Effector memory CD8-positive, alpha-beta T cell (primary cell): Measurements from ENCODE around the gene BDH1.

Experiments used
- ATAC-seq: fragments of 150-1000 bp; cut with Tn5 transposase; replicated peaks from 2 replicates; pipeline ENCODE4 v1.10.0; 2021; ENCODE audit warnings: mild to moderate bottlenecking, moderate library complexity
- DNase-seq, 3 experiments: peaks; one replicate each; pipeline ENCODE4 v3.0.0; 2021
- H3K27ac Mint-ChIP-seq, 2 donors: one replicate each; pipeline ENCODE4 v1.8.0; 2022; ENCODE audit warnings: mild to moderate bottlenecking in 2 of 2, mixed read lengths in 2 of 2, moderate library complexity in 2 of 2
- H3K27me3 Mint-ChIP-seq, 2 donors: one replicate each; pipeline ENCODE4 v1.8.0; 2022; ENCODE audit warnings: mixed read lengths in 2 of 2
- H3K36me3 Mint-ChIP-seq: one replicate; pipeline ENCODE4 v1.8.0; 2022; ENCODE audit warnings: mild to moderate bottlenecking, moderate library complexity, mixed read lengths; ENCODE audit not compliant: insufficient read depth
- H3K4me1 Mint-ChIP-seq, 2 donors: one replicate each; pipeline ENCODE4 v1.8.0; 2022; ENCODE audit warnings: low read depth in 2 of 2, mixed read lengths in 2 of 2
- H3K4me3 Mint-ChIP-seq, 2 donors: one replicate each; pipeline ENCODE4 v1.8.0; 2022; ENCODE audit warnings: mild to moderate bottlenecking in 2 of 2, mixed read lengths in 2 of 2, moderate library complexity in 2 of 2
- H3K9me3 Mint-ChIP-seq, 2 donors: one replicate each; pipeline ENCODE4 v1.8.0; 2022; ENCODE audit warnings: mixed read lengths in 2 of 2

The BDH1 gene

GRCh38 chr3:197508051-197508451, 47.7 kb downstream of the BDH1 start:
- Mint-ChIP-seq H3K27ac (no peak overlapping the region), H3K4me3 (no peak overlapping the region), H3K36me3 (peaks cover 9% of the 10 kb centered on the region), H3K4me1 (peaks cover 3 to 5% of the 10 kb centered on the region in 2 donors), H3K27me3 (no peaks in the 10 kb centered on the region), H3K9me3 (no peaks in the 10 kb centered on the region)
- no peak for DNase-seq
- no peak for ATAC-seq

- no peak for ATAC-seq
- no peaks in the 10 kb centered on the region for H3K9me3 Mint-ChIP-seq
- H3K27me3 Mint-ChIP-seq: no peaks in the 10 kb centered on the region
- no peak overlapping the region for H3K27ac Mint-ChIP-seq
- peaks cover 3 to 5% of the 10 kb centered on the region in 2 donors for H3K4me1 Mint-ChIP-seq
- no peak overlapping the region for H3K4me3 Mint-ChIP-seq
- H3K36me3 Mint-ChIP-seq: peaks cover 9% of the 10 kb centered on the region
- no peak for DNase-seq
These were observed 48.2 kb downstream of the BDH1 start for GRCh38 chr3:197507541-197507940.

GRCh38 chr3:197507081-197507480, 48.7 kb downstream of the BDH1 start:
- DNase-seq: no peak

GRCh38 chr3:197505796-197506548, 49.8 kb downstream of the BDH1 start:
- no peaks in the 10 kb centered on the region for H3K27me3 Mint-ChIP-seq
- H3K9me3 Mint-ChIP-seq: no peaks in the 10 kb centered on the region
- ATAC-seq: no peak
- no peak overlapping the region for H3K27ac Mint-ChIP-seq
- no peak for DNase-seq
- no peak overlapping the region for H3K4me3 Mint-ChIP-seq
- H3K36me3 Mint-ChIP-seq: peaks cover 3% of the 10 kb centered on the region
- peaks cover 3 to 5% of the 10 kb centered on the region in 2 donors for H3K4me1 Mint-ChIP-seq

More at GRCh38 chr3:197507081-197507480, 48.7 kb downstream of the BDH1 start:
- H3K4me3 Mint-ChIP-seq: no peak overlapping the region
- ATAC-seq: no peak
- no peaks in the 10 kb centered on the region for H3K9me3 Mint-ChIP-seq
- H3K27ac Mint-ChIP-seq: peak overlapping the region; percentile 10 to 58
- peaks cover 7% of the 10 kb centered on the region for H3K36me3 Mint-ChIP-seq
- H3K27me3 Mint-ChIP-seq: no peaks in the 10 kb centered on the region
- peaks cover 3 to 5% of the 10 kb centered on the region in 2 donors for H3K4me1 Mint-ChIP-seq

- H3K27ac Mint-ChIP-seq: no peak overlapping the region
- H3K9me3 Mint-ChIP-seq: no peaks in the 10 kb centered on the region
- H3K4me3 Mint-ChIP-seq: no peak overlapping the region
- DNase-seq: no peak
- H3K4me1 Mint-ChIP-seq: no peaks in the 10 kb centered on the region
- ATAC-seq: no peak
- no peaks in the 10 kb centered on the region for H3K27me3 Mint-ChIP-seq
- H3K36me3 Mint-ChIP-seq: no peaks in the 10 kb centered on the region
These were observed 51.1 kb downstream of the BDH1 start for GRCh38 chr3:197504641-197505121.

GRCh38 chr3:197504229-197504628, 51.5 kb downstream of the BDH1 start:
- H3K27ac Mint-ChIP-seq: no peak overlapping the region
- H3K4me1 Mint-ChIP-seq: no peaks in the 10 kb centered on the region
- H3K27me3 Mint-ChIP-seq: no peaks in the 10 kb centered on the region
- DNase-seq (no peak), ATAC-seq (no peak)
- no peak overlapping the region for H3K4me3 Mint-ChIP-seq
- H3K9me3 Mint-ChIP-seq: no peaks in the 10 kb centered on the region
- H3K36me3 Mint-ChIP-seq: no peaks in the 10 kb centered on the region

- ATAC-seq: no peak
- Mint-ChIP-seq H3K4me3 (no peak overlapping the region), H3K27ac (no peak overlapping the region)
These were observed 52.1 kb downstream of the BDH1 start for GRCh38 chr3:197503652-197504051.

GRCh38 chr3:197501879-197502620, 53.7 kb downstream of the BDH1 start:
- Mint-ChIP-seq H3K36me3 (no peaks in the 10 kb centered on the region), H3K4me1 (no peaks in the 10 kb centered on the region), H3K27ac (peak overlapping the region in 1 of 2 donors; percentile 33)

More at GRCh38 chr3:197503652-197504051, 52.1 kb downstream of the BDH1 start:
- H3K27me3 Mint-ChIP-seq: no peaks in the 10 kb centered on the region
- no peaks in the 10 kb centered on the region for H3K36me3 Mint-ChIP-seq
- H3K4me1 Mint-ChIP-seq: no peaks in the 10 kb centered on the region
- no peak for DNase-seq
- H3K9me3 Mint-ChIP-seq: no peaks in the 10 kb centered on the region

GRCh38 chr3:197501496-197501878, 54.3 kb downstream of the BDH1 start:
- ATAC-seq (no peak), DNase-seq (no peak)
- Mint-ChIP-seq H3K27ac (no peak overlapping the region), H3K27me3 (no peaks in the 10 kb centered on the region), H3K4me3 (no peak overlapping the region), H3K9me3 (no peaks in the 10 kb centered on the region), H3K36me3 (no peaks in the 10 kb centered on the region), H3K4me1 (no peaks in the 10 kb centered on the region)

More at GRCh38 chr3:197501879-197502620, 53.7 kb downstream of the BDH1 start:
- ATAC-seq (peak; percentile 36), DNase-seq (no peak)
- H3K4me3 Mint-ChIP-seq: no peak overlapping the region
- no peaks in the 10 kb centered on the region for H3K27me3 Mint-ChIP-seq
- H3K9me3 Mint-ChIP-seq: no peaks in the 10 kb centered on the region

GRCh38 chr3:197500812-197501211, 55.0 kb downstream of the BDH1 start:
- no peak for ATAC-seq
- H3K4me3 Mint-ChIP-seq: no peak overlapping the region
- no peak for DNase-seq
- no peaks in the 10 kb centered on the region for H3K27me3 Mint-ChIP-seq
- no peaks in the 10 kb centered on the region for H3K36me3 Mint-ChIP-seq
- H3K4me1 Mint-ChIP-seq: no peaks in the 10 kb centered on the region
- H3K27ac Mint-ChIP-seq: no peak overlapping the region
- H3K9me3 Mint-ChIP-seq: no peaks in the 10 kb centered on the region

- Mint-ChIP-seq H3K4me3 (no peak overlapping the region), H3K27me3 (peaks cover 6 to 8% of the 10 kb centered on the region in 2 donors), H3K9me3 (no peaks in the 10 kb centered on the region), H3K4me1 (no peaks in the 10 kb centered on the region), H3K27ac (no peak overlapping the region), H3K36me3 (no peaks in the 10 kb centered on the region)
- ATAC-seq (no peak), DNase-seq (no peak)
These were observed 56.3 kb downstream of the BDH1 start for GRCh38 chr3:197499427-197499826.

GRCh38 chr3:197498499-197499241, 57.1 kb downstream of the BDH1 start:
- H3K36me3 Mint-ChIP-seq: no peaks in the 10 kb centered on the region
- ATAC-seq: no peak
- DNase-seq: no peak
- no peaks in the 10 kb centered on the region for H3K9me3 Mint-ChIP-seq
- H3K4me3 Mint-ChIP-seq: no peak overlapping the region
- no peaks in the 10 kb centered on the region for H3K4me1 Mint-ChIP-seq
- no peak overlapping the region for H3K27ac Mint-ChIP-seq
- peaks cover 13 to 15% of the 10 kb centered on the region in 2 donors for H3K27me3 Mint-ChIP-seq

GRCh38 chr3:197496746-197497125, 59.0 kb downstream of the BDH1 start:
- Mint-ChIP-seq H3K27ac (no peak overlapping the region), H3K4me1 (no peaks in the 10 kb centered on the region), H3K9me3 (no peaks in the 10 kb centered on the region), H3K4me3 (no peak overlapping the region), H3K27me3 (peaks cover 19 to 34% of the 10 kb centered on the region in 2 donors), H3K36me3 (no peaks in the 10 kb centered on the region)
- ATAC-seq (no peak), DNase-seq (no peak)
